HCT116 (cell line): ENCODE measurements around the gene NCCRP1.

Experiments
- CTCF ChIP-seq, 3 experiments: fragments of 200-600 bp in 1 of 3; sonication (generic) in 1 of 3; IDR thresholded peaks in 2 of 3; conservative IDR thresholded peaks in 1 of 3; 2 replicates each; pipeline ENCODE4 v1.5.1; 2012 to 2017; ENCODE audit warnings: low read depth in 2 of 3, low read length in 2 of 3, antibody characterized with exemption in 1 of 3, borderline replicate concordance in 1 of 3, control low read depth in 1 of 3, mild to moderate bottlenecking in 1 of 3, mixed read lengths in 1 of 3, mixed run types in 1 of 3, moderate library complexity in 1 of 3; ENCODE audit not compliant: insufficient read depth in 1 of 3
- EGR1 ChIP-seq: IDR thresholded peaks from 2 replicates; pipeline ENCODE4 v1.6.1; 2012; ENCODE audit warnings: low read depth
- EZH2 ChIP-seq: fragments of 200-600 bp; sonication (generic); IDR thresholded peaks from 2 replicates; pipeline ENCODE4 v1.6.1; 2017; ENCODE audit warnings: antibody characterized with exemption, mixed run types
- POLR2A ChIP-seq: IDR thresholded peaks from 2 replicates; pipeline ENCODE4 v1.7.0; 2011; ENCODE audit warnings: borderline replicate concordance; ENCODE audit not compliant: insufficient read depth, insufficient read length; ENCODE audit errors: extremely low read depth
- POLR2AphosphoS5 ChIP-seq: IDR thresholded peaks from 2 replicates; pipeline ENCODE4 v1.6.1; 2011; ENCODE audit warnings: mild to moderate bottlenecking, low read depth, low read length, moderate library complexity

GRCh38 chr19:39178296-39179006, 18.3 kb upstream of the NCCRP1 start:
- no peak for TF ChIP-seq CTCF (IDR thresholded peaks at IDR 0.05 in 2 of 3, conservative IDR thresholded peaks at IDR 0.05 in 1 of 3; ENCODE audit: borderline replicate concordance in 1 of 3, insufficient read depth in 1 of 3, low read depth in 2 of 3, low read length in 2 of 3)
- TF ChIP-seq POLR2A: no peak
- no peak for TF ChIP-seq POLR2AphosphoS5
- TF ChIP-seq EGR1: no peak
- TF ChIP-seq EZH2: no peak
